HG03175 (cell line): ENCODE results near the gene EPB41.
"Not testable (repeated sequence)": the region's sequence is repeated elsewhere in the genome, so short reads cannot be mapped to it uniquely, and the experiment has no call there.

Experiments
- ATAC-seq: cut with Tn5 transposase; IDR thresholded peaks from one replicate; pipeline ENCODE4 v1.9.1; 2021; ENCODE audit warnings: mild to moderate bottlenecking, moderate library complexity; ENCODE audit not compliant: unreplicated experiment

The EPB41 gene

DNA sequence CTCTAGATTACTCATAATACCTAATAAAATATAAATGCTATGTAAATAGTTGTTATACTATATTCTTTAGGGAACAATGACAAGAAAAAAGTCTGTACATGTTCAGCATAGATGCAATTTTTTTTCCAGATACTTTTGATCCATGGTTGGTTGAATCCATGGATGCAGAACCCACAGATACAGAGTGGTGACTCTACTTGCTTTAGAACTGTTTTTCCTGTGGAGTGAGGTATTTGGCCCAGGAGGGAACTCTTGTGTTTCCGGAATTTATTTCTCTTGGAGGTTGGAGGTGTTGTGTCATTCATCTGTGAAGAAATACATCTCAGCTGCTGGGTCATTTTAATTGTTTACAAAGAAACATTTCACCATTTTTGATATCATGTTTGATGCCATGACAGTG, 180.6 kb downstream of the EPB41 start:
- no peak for ATAC-seq

DNA sequence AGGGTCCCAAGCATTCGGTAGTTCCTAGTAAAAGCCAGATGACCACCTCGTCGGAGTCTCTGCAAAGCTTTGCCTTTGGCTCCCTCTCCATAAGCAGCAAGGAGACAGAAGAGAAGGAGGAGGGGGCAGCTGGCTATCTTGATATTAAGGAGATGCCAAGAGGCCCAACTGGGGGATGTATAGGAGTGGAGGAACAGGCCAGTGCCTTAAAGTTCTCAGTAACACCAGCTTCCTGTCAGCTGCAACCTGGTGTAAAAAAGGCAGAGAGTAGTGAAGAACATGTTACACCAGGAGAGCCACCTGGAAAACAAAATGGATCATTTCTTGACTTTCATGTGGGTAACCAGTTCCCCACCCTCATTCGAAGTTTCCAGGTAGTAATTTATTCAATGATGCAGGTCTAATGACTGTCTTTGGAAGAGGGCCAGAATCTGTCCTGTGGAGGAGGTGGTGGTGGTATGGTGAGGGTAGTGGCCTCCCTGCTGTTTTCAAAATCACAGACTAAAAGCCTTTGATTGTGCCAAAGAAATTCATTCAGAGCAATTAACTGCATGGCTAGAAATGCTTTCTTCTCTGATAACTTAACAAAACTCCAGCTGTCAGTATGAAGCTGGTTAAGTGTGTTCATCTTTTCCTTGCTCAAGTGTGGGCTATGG, 182.0 kb downstream of the EPB41 start:
- no peak for ATAC-seq

DNA sequence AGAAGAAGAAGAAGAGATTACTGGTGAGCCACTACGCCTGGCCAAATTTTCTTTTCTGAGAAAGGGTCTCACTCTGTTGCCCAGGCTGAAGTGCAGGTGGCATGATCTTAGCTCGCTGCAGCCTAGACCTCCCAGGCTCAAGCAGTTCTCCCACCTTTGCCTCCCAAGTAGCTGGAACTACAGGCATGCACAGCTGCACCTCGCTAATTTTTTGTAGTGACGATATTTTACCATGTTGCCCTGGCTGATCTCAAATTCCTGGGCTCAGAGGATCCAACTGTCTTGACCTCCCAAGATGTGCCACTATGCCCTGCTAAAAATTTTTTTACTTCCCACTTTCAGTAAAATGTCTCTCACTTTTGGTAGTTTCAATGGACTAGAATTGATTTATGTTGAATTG, 184.9 kb downstream of the EPB41 start:
- no peak for ATAC-seq

DNA sequence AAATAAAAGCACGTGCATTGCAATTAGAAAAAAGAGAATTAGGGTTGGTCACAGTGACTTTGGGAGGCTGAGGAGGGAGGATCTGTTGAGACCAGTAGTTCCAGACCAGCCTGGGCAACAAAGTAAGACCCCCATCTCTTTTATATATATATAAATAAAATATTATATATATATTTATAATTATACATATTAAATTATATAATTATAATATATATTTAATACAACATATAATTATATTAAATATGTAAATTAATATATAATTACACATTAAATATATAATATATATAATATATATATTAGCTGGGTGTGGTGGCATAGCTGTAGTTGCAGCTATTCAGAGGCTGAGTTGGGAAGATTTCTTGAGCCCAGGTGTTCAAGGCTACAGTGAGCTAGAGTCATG, 186.1 kb downstream of the EPB41 start:
- ATAC-seq, result no peak

DNA sequence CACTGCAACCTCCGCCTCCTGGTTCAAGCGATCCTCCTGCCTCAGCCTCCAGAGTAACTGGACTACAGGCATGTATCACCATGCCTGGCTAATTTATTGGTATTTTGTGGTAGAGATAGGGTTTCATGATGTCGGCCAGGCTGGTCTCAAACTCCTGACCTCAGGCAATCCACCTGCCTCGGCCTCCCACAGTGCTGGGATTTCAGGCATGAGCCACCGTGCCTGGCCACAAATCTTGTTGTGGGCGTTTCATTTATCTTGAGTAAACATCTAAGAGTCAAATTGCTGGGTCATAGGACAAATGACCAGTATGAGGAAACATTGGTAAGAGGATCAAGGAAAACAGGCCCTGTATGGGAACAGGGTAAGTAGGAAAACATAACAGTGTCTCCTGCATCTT, 191.5 kb downstream of the EPB41 start:
- no peak for ATAC-seq

DNA sequence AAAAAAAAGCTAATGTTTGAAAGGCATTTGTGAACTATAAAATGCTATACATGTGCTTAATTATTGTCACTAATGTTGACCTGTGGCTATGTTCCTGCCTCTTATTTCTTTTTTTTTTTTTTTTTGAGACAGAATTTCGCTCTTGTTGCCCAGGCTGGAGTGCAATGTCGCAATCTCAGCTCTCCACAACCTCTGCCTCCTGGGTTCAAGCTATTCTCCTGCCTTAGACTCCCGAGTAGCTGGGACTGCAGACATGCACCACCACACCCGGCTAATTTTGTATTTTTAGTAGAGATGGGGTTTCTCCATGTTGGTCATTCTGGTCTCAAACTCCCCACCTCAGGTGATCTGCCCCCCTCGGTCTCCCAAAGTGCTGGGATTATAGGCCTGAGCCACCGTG, 193.7 kb downstream of the EPB41 start:
- not testable (repeated sequence) for ATAC-seq

DNA sequence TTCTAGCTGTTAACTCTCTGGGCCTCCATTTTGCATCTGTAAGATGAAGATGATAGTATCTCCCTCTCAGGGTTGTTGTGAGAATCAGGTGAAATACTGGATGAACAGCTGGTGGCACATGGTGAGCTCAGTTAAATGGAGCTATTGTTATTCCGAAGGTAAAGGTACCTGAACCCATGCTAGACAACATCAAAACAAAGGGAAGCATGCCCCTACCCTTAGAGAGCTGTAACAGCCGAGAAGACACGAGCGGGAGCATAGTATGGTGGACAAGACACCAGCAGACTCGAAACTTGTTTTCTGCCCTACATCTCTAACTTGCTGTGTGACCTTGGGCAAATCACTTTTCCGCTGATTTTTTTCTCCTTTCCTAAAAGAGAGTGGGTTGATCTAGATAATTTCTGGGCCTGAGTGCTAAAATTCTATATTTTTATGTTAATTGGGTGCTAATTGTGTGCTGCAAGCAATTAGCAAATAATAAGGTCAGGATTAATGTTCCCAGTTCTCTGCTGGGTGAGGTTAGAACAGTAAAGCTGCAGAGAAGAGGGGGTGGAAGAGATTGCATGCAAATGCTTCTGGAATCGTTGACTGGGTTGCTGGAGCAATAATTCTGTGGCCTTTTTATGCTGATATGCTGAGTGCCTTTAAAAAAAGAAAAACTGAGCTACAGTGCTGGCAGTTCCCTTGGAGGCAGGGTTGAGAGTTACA, 198.5 kb downstream of the EPB41 start:
- ATAC-seq, result no peak

DNA sequence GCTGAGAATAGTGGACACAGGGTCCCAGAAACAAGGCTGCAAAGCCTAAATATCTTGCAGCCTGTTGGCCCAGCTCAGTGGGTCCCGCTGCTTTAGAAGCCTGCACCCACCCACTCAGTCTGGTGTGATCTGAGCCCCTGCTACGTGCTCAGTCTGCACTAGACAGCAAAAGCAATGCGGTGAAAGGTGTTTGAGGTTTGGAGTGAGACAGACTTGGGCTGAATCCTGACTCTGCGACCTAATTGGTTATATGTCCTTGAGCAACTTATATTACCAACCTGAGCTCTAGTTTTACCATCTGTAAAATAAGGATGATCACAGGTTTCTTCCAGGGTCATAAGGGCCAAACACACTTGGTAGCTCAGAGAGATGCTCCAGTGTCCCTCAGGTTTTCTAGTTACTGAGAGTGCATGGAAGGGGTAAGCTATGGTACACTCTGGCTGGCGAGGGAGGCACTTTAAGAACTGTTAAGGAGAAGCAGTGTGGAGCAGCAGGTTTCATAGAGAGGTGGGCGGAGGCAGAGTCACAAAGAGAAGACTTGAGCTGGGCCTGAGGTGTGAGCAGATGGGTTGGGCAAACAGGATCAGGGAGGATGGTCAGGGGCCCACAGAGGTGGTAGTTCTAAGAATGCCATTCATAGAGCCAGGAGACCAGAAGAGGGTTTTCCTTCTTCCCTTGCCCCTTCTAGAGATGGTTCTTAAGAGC, 199.2 kb downstream of the EPB41 start:
- ATAC-seq, result no peak

DNA sequence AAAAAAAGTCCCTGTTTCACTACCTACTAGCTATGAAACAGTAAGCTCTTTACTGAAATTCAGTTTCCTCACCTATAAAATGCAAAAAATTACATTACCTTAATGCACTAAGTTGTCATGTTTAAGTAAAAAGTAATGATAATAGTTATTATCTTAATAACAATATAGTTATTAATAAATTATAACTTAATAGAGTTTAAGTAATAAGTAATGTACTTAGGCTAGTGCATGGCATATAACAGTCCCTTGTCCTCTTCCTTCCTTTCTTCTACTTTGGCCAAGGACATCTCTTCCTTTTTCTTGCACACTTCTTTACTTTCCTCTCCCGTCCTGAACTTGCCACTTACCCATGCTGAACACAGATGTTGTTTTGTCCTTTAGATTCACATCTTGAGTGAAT, 200.3 kb downstream of the EPB41 start:
- no peak for ATAC-seq

DNA sequence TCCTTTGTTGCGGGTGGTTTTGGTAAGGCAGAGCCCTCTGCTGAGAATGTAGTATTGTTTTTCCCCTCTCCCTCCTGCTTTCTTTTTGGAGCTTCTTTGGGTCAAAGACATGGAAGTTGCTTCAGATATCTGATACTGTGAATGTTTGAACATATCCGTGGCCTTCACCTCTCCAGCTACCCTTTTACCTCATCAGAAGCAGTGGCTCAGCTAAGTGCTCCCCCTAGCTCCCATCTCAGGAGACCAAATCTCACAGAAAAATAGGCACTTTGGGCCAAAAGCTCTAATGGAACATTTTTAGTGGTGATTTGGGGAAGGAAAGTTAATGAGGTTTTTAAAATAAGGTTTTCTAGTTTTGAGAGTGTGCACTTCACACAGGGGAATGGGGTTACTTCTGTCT, 203.0 kb downstream of the EPB41 start:
- no peak for ATAC-seq

DNA sequence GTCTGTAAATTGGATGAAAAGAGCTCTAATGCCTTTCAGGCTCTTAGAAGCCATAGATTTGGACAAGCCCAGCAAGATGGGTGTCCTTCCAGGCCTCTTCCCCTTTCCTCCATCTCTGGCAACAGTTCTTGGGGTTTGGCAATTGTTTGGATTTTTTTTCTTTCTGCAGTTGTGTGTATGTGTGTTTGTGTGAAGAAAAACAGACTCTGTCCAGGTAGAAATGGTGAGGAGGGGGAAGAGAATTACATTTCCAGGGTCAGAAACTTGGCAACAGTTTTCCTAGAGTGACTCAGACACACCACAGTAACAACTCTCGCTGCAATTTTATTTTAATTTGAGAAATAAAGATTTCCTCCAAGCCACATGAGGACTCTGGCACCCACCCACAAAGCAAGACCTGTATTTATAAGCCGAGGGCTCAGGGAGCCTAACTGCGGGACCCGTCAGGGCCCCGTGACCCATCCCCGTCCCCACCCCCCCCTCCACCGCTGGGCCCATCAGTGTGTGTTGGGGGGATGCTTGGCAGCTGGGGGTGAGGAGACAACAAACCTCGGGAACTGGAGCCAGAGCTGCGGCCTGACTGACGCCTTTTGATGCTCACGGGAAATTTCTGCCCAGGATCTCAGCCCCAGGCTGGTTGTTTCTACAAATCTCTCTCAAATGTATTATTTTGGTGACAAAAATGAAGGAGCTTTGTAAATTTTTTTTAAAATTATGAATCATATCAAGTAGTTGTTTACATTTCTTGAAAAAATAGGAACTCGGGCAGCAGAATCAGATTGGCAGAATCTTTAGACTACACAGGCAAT, 205.0 kb downstream of the EPB41 start:
- ATAC-seq, result no peak

DNA sequence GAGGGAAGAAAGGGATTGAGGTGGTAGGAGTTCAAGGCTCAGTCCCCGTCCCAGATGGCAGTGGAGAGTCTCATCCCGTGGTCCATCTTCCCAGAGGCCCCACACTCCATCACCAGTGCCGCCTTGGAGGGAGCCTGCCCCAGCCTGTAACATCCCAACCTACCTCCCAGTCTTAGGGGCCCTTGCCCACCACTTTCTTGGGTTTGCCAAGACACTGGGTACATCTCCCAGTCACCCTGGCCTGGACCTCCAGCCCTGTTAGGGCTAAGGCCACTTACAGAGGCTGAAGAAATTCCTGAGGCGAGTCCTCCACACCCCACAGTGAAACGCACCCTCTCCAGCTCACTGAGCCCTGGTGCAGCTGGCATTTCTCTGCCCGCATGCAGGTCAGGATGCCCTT, 206.0 kb downstream of the EPB41 start:
- ATAC-seq, result no peak

DNA sequence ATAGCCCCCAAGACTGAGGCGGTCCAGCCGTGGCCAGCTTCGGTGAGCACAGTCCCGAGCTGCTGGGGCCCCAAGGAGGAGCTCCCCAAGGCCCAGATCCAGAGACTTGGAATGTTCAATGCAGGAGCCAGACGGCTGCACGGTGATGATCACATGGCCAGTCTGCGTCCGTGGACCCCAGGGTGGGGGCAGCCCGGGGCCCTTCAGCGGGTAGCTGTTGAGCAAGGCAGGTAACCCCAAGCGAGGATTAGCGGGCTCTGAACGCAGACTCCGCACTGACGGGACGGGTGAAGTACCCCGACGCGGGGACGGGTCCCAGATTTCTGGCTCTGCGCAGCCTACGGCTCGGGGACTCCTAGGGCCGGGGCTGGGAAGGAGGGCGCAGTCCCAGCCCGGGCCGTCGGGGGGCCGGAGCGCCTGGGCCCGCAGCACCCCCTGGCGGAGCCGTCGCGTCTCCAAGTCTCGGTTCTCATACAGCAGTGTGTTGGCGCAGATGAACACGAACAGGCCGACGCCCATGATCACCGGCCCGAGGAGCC, 206.6 kb downstream of the EPB41 start:
- no peak for ATAC-seq

DNA sequence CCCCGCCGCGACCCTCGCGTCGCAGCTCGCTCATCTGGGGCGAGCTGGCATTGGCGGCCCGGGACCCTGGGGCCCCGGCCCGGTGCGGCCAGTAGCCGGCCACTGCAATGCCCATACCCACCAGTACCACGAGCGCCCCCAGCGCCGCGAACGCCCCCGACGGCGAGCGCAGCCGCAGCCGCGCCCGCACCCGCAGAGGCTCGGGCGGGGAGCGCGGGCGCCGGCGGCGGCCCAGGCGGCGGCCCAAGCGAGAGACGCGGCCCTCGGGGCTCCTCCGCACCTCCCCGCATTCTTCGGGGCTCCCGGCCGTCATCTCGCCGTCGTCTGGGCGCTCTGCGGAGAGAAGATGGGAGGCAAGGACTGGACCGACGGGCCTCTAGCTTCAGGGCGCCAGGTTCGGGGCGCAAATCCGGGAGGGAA, 207.2 kb downstream of the EPB41 start:
- no peak for ATAC-seq

DNA sequence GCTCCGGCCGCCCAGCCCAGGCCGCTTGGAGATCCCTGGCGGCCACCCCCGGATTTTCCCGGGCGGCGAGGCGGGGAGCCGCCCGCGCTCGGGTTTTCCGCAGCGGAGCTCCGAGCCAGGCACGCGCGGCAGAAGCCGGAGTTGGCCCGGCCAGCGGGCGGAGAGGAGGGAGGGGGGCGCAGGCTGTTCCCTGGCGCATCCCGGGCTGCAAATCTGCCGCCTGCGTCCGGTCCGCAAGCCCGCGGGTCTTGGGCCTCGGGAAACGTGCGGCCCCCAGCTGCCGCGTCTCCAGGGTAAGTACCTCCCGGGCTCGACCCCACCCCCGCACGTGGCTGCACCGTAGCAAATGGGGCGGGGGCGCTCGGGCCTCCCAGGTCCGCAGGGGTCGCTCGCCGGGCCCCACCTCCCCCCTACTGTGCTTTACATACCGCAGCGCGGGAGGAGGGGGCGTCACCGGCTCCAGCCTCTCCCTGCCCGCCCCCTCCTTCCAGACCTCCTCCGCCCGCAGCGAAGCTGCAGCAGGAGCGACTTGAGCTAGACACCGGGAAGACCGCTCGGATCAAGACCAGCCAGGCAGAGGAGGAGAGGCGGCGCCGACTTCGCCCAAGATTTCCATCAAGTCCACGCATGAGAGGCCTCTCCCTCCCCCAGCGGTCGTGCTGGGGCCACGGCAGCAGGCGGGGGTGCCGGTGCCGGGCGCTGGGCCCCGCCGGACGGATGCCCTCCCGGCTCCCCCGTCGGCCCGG, 207.7 kb downstream of the EPB41 start:
- ATAC-seq, result no peak

DNA sequence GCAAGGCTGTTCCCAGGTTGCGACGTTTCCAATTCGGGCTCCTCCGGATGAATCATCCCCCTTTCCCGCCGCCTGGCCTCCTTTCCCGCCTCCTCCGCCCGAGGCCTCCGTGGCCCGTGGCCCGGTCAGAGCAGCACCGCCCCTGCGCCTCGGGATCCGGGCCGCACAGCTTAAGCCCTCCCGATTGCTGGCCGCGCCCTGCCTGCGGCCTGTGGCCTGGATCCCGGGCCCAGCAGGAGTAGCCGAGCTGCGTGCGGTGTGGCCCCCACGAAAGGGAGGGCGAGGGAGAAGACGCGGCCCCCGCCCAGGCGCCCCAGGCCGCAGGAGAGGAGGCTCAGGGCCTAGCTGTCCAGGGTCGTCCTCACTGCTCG, 208.3 kb downstream of the EPB41 start:
- no peak for ATAC-seq

DNA sequence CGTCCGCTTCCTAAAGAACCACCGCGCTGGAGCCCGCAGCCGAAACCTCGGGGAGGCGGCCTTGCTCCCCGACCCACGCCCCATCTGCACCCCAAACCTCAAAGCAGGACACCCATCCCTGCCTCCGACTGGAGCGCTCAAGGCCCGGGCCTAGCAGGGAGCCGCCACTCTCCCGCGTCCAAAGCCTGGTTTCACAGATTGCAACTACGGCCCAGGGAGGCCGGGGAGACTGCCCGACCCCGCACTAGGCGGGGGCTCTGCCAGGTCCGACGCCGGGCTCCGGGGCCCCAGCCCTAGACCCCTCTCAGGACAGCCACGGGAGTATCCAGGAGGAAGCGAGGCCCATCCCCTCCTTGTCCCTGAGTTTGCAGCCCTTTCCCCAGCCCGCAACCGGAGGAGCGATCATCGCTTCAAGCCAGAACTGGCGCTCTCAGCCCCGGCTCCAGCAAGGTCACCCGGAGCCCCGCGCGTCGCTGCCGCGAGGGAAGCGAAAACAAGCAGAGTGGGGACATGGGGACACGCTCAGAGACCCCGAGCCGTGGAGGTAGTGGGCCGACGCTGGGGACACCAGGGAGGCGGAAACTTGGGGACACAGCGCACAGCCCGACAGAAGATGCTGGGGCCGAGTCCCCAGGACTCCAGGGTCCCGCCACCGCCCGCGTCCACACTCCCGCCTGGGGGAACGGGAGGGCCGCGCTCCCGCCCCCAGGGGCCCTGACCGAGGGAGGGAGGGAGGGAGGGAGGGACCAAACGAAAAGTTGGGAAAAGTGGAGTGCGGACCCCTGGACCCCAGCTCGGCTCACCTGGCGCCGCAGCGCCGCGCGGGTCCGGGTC, 208.9 kb downstream of the EPB41 start:
- ATAC-seq, result no peak

DNA sequence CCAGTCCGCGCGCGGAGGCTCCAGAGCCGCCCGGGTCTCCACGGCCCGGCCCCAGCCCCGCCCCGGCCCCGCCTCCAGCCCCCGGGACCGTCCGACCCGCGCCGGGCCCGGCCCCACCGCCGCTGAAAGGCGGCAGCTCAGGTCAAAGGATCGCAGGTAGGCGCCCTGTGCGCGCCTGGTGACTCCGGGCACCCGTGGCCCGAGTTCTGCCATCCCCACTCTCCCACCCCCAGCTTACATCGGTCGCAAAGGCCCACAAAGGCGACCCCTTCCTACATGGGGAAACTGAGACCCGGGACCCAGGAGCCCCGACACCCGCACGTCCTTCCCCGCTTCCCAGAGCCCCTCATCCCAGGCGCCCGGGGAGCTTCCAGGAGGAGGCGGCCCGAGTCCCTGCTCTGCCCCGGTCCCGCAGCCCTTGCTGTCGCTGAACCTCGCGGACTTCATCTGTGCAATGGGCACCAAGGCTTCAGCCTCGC, 209.6 kb downstream of the EPB41 start, which contains the start of gene TMEM200B:
Gene TMEM200B, minus strand, starts transcription at position 17 of the 479 bp plus-strand sequence. CDS start 2,075 bp downstream, outside the sequence.
- no peak for ATAC-seq
